Ascending aorta (tissue), 2 donors: ENCODE measurements around the gene DAGLA. TPM values are rescaled to one million over a fixed set of nuclear protein-coding genes. Genes with fewer than 3 reads are reported as not detected.

Experiments used
- DNase-seq, 2 donors: peaks; one replicate each; pipeline ENCODE4 v3.0.0-alpha.2; 2019; ENCODE audit warnings: low spot score in 2 of 2
- H3K27ac ChIP-seq, 2 donors: fragments of 200-600 bp; sonication (generic); one replicate each; pipeline ENCODE4 v1.5.1; 2016 to 2017; ENCODE audit warnings: mild to moderate bottlenecking in 1 of 2
- H3K27me3 ChIP-seq: fragments of 200-600 bp; sonication (generic); one replicate; pipeline ENCODE4 v1.5.1; 2017
- H3K36me3 ChIP-seq, 2 donors: fragments of 200-600 bp; sonication (generic); one replicate each; pipeline ENCODE4 v1.5.1; 2016
- H3K4me1 ChIP-seq, 2 donors: fragments of 200-600 bp; sonication (generic); one replicate each; pipeline ENCODE4 v1.5.1; 2016 to 2017; ENCODE audit warnings: mild to moderate bottlenecking in 1 of 2
- H3K4me3 ChIP-seq, 2 donors: fragments of 200-600 bp; sonication (generic); one replicate each; pipeline ENCODE4 v1.5.1; 2016 to 2017; ENCODE audit warnings: mild to moderate bottlenecking in 1 of 2
- H3K9me3 ChIP-seq, 2 donors: fragments of 200-600 bp; sonication (generic); one replicate each; pipeline ENCODE4 v1.5.1; 2016
- CTCF ChIP-seq, 3 experiments: fragments of 200-600 bp in 2 of 3; fragments of 450-650 bp in 1 of 3; sonication (generic) in 2 of 3; IDR thresholded peaks; one replicate each; pipeline ENCODE4 v1.5.1; 2016 to 2019; ENCODE audit warnings: antibody characterized with exemption in 3 of 3, mild to moderate bottlenecking in 1 of 3, moderate library complexity in 1 of 3
- intact Hi-C: fragments of 100-400 bp; cut with DNase I; formaldehyde crosslinking; loops from one replicate; pipeline ENCODE4 v1.15.1; 2023
- total RNA-seq: library from RNA; depleted of rRNA; stranded (reverse); fragments of >200 nt; gene quantifications from one replicate; pipeline ENCODE4 v1.1.0, GENCODE V29; 2016

Gene DAGLA
- total RNA-seq, 1 donor from 2014 or later = 5.3 TPM

- no peaks in the 10 kb centered on the region for H3K27me3 ChIP-seq
- H3K27ac ChIP-seq = no peak overlapping the region
- no peak for TF ChIP-seq CTCF (IDR thresholded peaks at IDR 0.05)
- no peak for DNase-seq
- no peaks in the 10 kb centered on the region for H3K4me1 ChIP-seq
- H3K36me3 ChIP-seq = no peaks in the 10 kb centered on the region
- intact Hi-C loops = no loop called here
- H3K4me3 ChIP-seq = no peak overlapping the region
- H3K9me3 ChIP-seq = no peaks in the 10 kb centered on the region
Observed at GRCh38 chr11:61746442-61747191, 66.4 kb downstream of the DAGLA start.

DNA sequence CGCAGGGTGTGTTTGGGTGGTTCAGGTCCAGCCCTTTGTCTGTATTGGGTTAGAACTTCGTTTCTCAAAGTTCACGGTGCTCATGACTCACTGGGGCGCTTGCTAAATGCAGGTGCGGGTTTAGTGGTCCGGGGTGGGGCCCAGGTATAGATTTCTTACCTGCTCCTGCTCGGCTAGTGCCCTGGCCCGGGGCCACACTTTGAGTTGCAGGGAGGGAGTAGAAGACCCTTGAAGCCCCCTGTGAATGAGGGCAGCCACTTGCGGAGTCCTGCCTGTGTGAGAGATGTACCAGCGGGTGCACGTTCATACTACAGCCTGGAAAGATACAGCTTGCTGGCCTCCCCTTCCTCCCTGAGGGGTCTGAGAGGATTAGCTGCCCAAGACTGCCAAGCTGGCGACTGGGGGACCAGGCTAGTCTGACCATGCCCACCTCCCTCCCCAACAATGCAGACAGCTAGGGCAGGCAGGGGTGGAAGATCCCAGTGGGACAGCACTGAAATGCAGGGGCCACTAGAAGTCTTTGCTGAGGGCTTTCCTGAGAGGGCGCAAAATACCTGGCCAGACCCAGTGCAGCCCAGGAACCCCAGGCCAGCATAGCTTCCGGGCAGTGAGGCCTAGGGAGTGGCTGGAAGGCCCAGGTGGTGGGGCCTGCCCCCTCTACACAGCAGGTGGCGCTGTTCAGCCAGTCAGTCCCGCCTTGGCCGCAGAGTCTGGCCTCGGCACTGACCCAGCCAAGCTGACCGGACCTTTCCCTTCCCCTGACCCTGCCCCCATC lies 67.2 kb downstream of the DAGLA start:
- no peak overlapping the region for H3K4me3 ChIP-seq
- no peaks in the 10 kb centered on the region for H3K9me3 ChIP-seq
- H3K4me1 ChIP-seq = peaks cover 0 to 4% of the 10 kb centered on the region in 2 donors
- intact Hi-C loops = no loop called here
- H3K36me3 ChIP-seq = no peaks in the 10 kb centered on the region
- H3K27ac ChIP-seq = no peak overlapping the region
- peak; percentile 18 to 75 for DNase-seq
- H3K27me3 ChIP-seq = no peaks in the 10 kb centered on the region
- peak; percentile 59 to 83 (median 71) for TF ChIP-seq CTCF (IDR thresholded peaks at IDR 0.05)

DNA sequence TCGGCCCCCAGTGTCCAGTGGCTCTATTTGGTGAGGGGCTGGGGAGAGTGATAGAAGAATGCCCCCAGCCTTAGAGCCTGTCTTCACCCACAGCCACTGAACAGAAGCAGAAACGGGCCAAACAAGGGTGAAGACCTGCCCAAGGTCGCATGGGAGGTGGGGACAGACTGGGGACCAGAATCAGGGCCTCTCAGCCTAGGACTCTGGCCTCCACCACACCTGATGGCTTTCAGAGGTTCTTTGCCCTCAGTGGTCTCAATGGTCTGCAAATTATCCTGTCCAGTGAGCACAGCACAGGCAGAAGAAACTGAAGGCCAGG lies 67.7 kb downstream of the DAGLA start:
- no peak overlapping the region for H3K4me3 ChIP-seq
- H3K9me3 ChIP-seq = no peaks in the 10 kb centered on the region
- DNase-seq = no peak
- no peak for TF ChIP-seq CTCF (IDR thresholded peaks at IDR 0.05)
- no peaks in the 10 kb centered on the region for H3K27me3 ChIP-seq
- intact Hi-C loops = loop anchor here (2.0 kb wide), 1 partner anchor 361 kb away; no protein-coding TSS in a partner anchor
- H3K27ac ChIP-seq = no peak overlapping the region
- peaks cover 3 to 8% of the 10 kb centered on the region in 2 donors for H3K4me1 ChIP-seq
- H3K36me3 ChIP-seq = no peaks in the 10 kb centered on the region

GRCh38 chr11:61749591-61750217 lies 69.5 kb downstream of the DAGLA start:
- no peaks in the 10 kb centered on the region for H3K36me3 ChIP-seq
- DNase-seq = no peak
- peaks cover 3 to 8% of the 10 kb centered on the region in 2 donors for H3K4me1 ChIP-seq
- intact Hi-C loops = loop anchor here (2.0 kb wide), 1 partner anchor 359 kb away; no protein-coding TSS in a partner anchor
- TF ChIP-seq CTCF (IDR thresholded peaks at IDR 0.05) = no peak
- H3K27ac ChIP-seq = no peak overlapping the region
- no peaks in the 10 kb centered on the region for H3K27me3 ChIP-seq
- no peaks in the 10 kb centered on the region for H3K9me3 ChIP-seq
- no peak overlapping the region for H3K4me3 ChIP-seq

DNA sequence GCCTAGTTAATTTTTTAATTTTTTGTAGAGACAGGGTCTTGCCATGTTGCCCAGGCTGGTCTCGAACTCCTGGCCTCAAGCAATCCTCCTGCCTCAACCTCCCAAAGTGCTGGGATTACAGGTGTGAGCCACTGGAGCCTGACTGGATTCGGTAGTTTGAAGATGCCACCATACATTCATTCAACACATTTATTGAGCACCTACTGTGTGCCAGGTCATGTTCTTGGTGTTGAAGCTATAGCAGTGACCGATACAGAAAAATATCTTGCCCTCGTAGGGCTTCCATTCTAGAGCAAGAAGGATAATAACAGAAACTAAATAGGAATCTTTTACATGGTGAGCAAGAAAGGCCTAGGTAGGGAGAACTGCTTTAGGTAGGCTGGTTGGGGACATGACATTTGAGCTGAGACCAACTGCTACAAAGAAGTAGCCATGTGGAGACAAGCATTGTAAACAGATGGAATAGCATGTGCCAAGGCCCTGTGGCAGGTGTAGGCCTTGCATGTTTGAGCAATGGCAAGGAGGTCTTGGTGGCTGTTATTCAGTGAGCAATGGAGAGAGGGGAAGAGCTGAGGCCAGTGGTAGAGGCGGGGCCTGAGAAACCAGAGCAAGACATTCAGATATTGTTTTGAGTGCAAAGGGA lies 70.6 kb downstream of the DAGLA start:
- peaks cover 3 to 8% of the 10 kb centered on the region in 2 donors for H3K4me1 ChIP-seq
- no peaks in the 10 kb centered on the region for H3K9me3 ChIP-seq
- no peak for TF ChIP-seq CTCF (IDR thresholded peaks at IDR 0.05)
- intact Hi-C loops = no loop called here
- no peaks in the 10 kb centered on the region for H3K36me3 ChIP-seq
- H3K27me3 ChIP-seq = no peaks in the 10 kb centered on the region
- no peak overlapping the region for H3K27ac ChIP-seq
- DNase-seq = no peak
- no peak overlapping the region for H3K4me3 ChIP-seq
